Testis (tissue), 2 donors: Measurements from ENCODE around the gene CTSE.
"Not testable (repeated sequence)": the region's sequence is repeated elsewhere in the genome, so short reads cannot be mapped to it uniquely, and the experiment has no call there.

Source experiments
- POLR2A ChIP-seq: fragments of 450-650 bp; IDR thresholded peaks from one replicate; pipeline ENCODE4 v1.6.1; 2017; ENCODE audit warnings: antibody characterized with exemption, mild to moderate bottlenecking, moderate library complexity
- TF ChIP-seq, protein P1 (sequence below), 3 experiments: fragments of 450-650 bp in 2 of 3; fragments of 200-600 bp in 1 of 3; sonication (generic) in 1 of 3; IDR thresholded peaks; one replicate each; pipeline ENCODE4 v1.5.1; 2016 to 2019; ENCODE audit warnings: antibody characterized with exemption in 3 of 3, mild to moderate bottlenecking in 2 of 3, moderate library complexity in 1 of 3

DNA sequence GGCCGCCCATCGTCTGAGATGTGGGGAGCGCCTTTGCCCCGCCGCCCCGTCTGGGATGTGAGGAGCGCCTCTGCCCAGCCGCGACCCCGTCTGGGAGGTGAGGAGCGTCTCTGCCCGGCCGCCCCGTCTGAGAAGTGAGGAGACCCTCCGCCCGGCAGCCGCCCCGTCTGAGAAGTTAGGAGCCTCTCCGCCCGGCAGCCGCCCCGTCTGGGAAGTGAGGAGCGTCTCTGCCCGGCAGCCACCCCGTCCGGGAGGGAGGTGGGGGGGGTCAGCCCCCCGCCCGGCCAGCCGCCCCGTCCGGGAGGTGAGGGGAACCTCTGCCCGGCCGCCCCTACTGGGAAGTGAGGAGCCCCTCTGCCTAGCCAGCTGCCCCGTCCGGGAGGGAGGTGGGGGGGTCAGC is 40.3 kb upstream of the CTSE start:
- TF ChIP-seq, protein P1, sequence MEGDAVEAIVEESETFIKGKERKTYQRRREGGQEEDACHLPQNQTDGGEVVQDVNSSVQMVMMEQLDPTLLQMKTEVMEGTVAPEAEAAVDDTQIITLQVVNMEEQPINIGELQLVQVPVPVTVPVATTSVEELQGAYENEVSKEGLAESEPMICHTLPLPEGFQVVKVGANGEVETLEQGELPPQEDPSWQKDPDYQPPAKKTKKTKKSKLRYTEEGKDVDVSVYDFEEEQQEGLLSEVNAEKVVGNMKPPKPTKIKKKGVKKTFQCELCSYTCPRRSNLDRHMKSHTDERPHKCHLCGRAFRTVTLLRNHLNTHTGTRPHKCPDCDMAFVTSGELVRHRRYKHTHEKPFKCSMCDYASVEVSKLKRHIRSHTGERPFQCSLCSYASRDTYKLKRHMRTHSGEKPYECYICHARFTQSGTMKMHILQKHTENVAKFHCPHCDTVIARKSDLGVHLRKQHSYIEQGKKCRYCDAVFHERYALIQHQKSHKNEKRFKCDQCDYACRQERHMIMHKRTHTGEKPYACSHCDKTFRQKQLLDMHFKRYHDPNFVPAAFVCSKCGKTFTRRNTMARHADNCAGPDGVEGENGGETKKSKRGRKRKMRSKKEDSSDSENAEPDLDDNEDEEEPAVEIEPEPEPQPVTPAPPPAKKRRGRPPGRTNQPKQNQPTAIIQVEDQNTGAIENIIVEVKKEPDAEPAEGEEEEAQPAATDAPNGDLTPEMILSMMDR (IDR thresholded peaks at IDR 0.05), result not testable (repeated sequence)
- not testable (repeated sequence) for TF ChIP-seq POLR2A
